GM19468 (cell line): ENCODE results near the gene TNFSF11.

Experiments
- ATAC-seq: cut with Tn5 transposase; IDR thresholded peaks from one replicate; pipeline ENCODE4 v1.9.1; 2021; ENCODE audit warnings: mild to moderate bottlenecking, moderate library complexity, moderate number of reproducible peaks; ENCODE audit not compliant: unreplicated experiment; ENCODE audit errors: extremely low read depth

TNFSF11 gene

GRCh38 chr13:42607546-42607945 lies 33.6 kb downstream of the TNFSF11 start:
- no peak for ATAC-seq

- ATAC-seq: no peak
Measured at GRCh38 chr13:42610649-42611048, 36.7 kb downstream of the TNFSF11 start.

- no peak for ATAC-seq
Measured at GRCh38 chr13:42611086-42611779, 37.3 kb downstream of the TNFSF11 start.

GRCh38 chr13:42612021-42612765 lies 38.2 kb downstream of the TNFSF11 start:
- ATAC-seq: no peak

GRCh38 chr13:42614436-42615035 lies 40.6 kb downstream of the TNFSF11 start:
- ATAC-seq: no peak

GRCh38 chr13:42615691-42616090 lies 41.7 kb downstream of the TNFSF11 start:
- no peak for ATAC-seq

GRCh38 chr13:42617221-42617620 lies 43.3 kb downstream of the TNFSF11 start:
- no peak for ATAC-seq

GRCh38 chr13:42623916-42624315 lies 50.0 kb downstream of the TNFSF11 start:
- no peak for ATAC-seq

GRCh38 chr13:42625611-42626010 lies 51.7 kb downstream of the TNFSF11 start:
- ATAC-seq: no peak

GRCh38 chr13:42626176-42626860 lies 52.4 kb downstream of the TNFSF11 start:
- ATAC-seq: no peak

GRCh38 chr13:42628666-42629065 lies 54.7 kb downstream of the TNFSF11 start:
- ATAC-seq: no peak

- no peak for ATAC-seq
Measured at GRCh38 chr13:42631181-42631580, 57.2 kb downstream of the TNFSF11 start.

- ATAC-seq: no peak
Measured at GRCh38 chr13:42633495-42633894, 59.5 kb downstream of the TNFSF11 start.

- ATAC-seq: no peak
Measured at GRCh38 chr13:42638101-42638500, 64.1 kb downstream of the TNFSF11 start.

- ATAC-seq: no peak
Measured at GRCh38 chr13:42638886-42639285, 64.9 kb downstream of the TNFSF11 start.

GRCh38 chr13:42643076-42643475 lies 69.1 kb downstream of the TNFSF11 start:
- no peak for ATAC-seq

GRCh38 chr13:42644841-42645240 lies 70.9 kb downstream of the TNFSF11 start:
- ATAC-seq: no peak

GRCh38 chr13:42645717-42646116 lies 71.8 kb downstream of the TNFSF11 start:
- ATAC-seq: no peak

GRCh38 chr13:42649141-42649540 lies 75.2 kb downstream of the TNFSF11 start:
- no peak for ATAC-seq

- no peak for ATAC-seq
Measured at GRCh38 chr13:42649831-42650230, 75.9 kb downstream of the TNFSF11 start.

- ATAC-seq: no peak
Measured at GRCh38 chr13:42650506-42650905, 76.6 kb downstream of the TNFSF11 start.
